ENCODE results near the gene TEX12.
"Not testable (repeated sequence)": the region's sequence is repeated elsewhere in the genome, so short reads cannot be mapped to it uniquely, and the experiment has no call there.

TEX12 gene

GRCh38 chr11:112163875-112164685, 3.1 kb upstream of the TEX12 start, which contains the start of gene IL18:
Gene IL18 (minus strand): TSS chr11:112164094. CDS start chr11:112155053, 9,041 bp downstream.
- DNase-seq (ENCODE audit: extremely low read depth in 1 of 2, low read depth in 1 of 2) = no peak

- DNase-seq (ENCODE audit: extremely low read depth in 1 of 2, low read depth in 1 of 2) = no peak
Measured at GRCh38 chr11:112165049-112165448, 2.1 kb upstream of the TEX12 start.

- DNase-seq (ENCODE audit: extremely low read depth in 1 of 2, low read depth in 1 of 2) = no peak
Measured at GRCh38 chr11:112166562-112166961, 610 bp upstream of the TEX12 start.

GRCh38 chr11:112172362-112172994, 5.3 kb downstream of the TEX12 start:
- no peak for DNase-seq (ENCODE audit: extremely low read depth in 1 of 2, low read depth in 1 of 2)

- no peak for DNase-seq (ENCODE audit: extremely low read depth in 1 of 2, low read depth in 1 of 2)
Measured at GRCh38 chr11:112173152-112173551, 6.0 kb downstream of the TEX12 start.

- peak; percentile 3 to 10 for DNase-seq (ENCODE audit: extremely low read depth in 1 of 2, low read depth in 1 of 2)
Measured at GRCh38 chr11:112174789-112175598, 7.8 kb downstream of the TEX12 start, which contains the start of gene BCO2. Gene BCO2 (plus strand): TSS chr11:112175512. CDS start chr11:112175602, 90 bp downstream.

- no peak for DNase-seq (ENCODE audit: extremely low read depth in 1 of 2, low read depth in 1 of 2)
Measured at GRCh38 chr11:112175599-112175952, 8.4 kb downstream of the TEX12 start.

- DNase-seq (ENCODE audit: extremely low read depth in 1 of 2, low read depth in 1 of 2) = no peak
Measured at GRCh38 chr11:112176077-112176476, 8.9 kb downstream of the TEX12 start.

GRCh38 chr11:112177589-112177988, 10.4 kb downstream of the TEX12 start:
- DNase-seq (ENCODE audit: extremely low read depth in 1 of 2, low read depth in 1 of 2) = no peak

- DNase-seq (ENCODE audit: extremely low read depth in 1 of 2, low read depth in 1 of 2) = no peak
Measured at GRCh38 chr11:112178428-112178827, 11.3 kb downstream of the TEX12 start.

- DNase-seq (ENCODE audit: extremely low read depth in 1 of 2, low read depth in 1 of 2) = no peak
Measured at GRCh38 chr11:112178936-112179335, 11.8 kb downstream of the TEX12 start.

GRCh38 chr11:112179601-112180000, 12.4 kb downstream of the TEX12 start:
- no peak for DNase-seq (ENCODE audit: extremely low read depth in 1 of 2, low read depth in 1 of 2)

- DNase-seq (ENCODE audit: extremely low read depth in 1 of 2, low read depth in 1 of 2) = no peak
Measured at GRCh38 chr11:112182867-112183266, 15.7 kb downstream of the TEX12 start.

GRCh38 chr11:112185883-112186282, 18.7 kb downstream of the TEX12 start:
- no peak for DNase-seq (ENCODE audit: extremely low read depth in 1 of 2, low read depth in 1 of 2)

- DNase-seq (ENCODE audit: extremely low read depth in 1 of 2, low read depth in 1 of 2) = no peak
Measured at GRCh38 chr11:112186304-112186703, 19.1 kb downstream of the TEX12 start.

GRCh38 chr11:112195113-112195512, 27.9 kb downstream of the TEX12 start:
- DNase-seq (ENCODE audit: extremely low read depth in 1 of 2, low read depth in 1 of 2) = not testable (repeated sequence)

GRCh38 chr11:112195951-112196351, 28.8 kb downstream of the TEX12 start:
- no peak for DNase-seq (ENCODE audit: extremely low read depth in 1 of 2, low read depth in 1 of 2)

GRCh38 chr11:112196519-112197087, 29.4 kb downstream of the TEX12 start:
- DNase-seq (ENCODE audit: extremely low read depth in 1 of 2, low read depth in 1 of 2) = no peak

- DNase-seq (ENCODE audit: extremely low read depth in 1 of 2, low read depth in 1 of 2) = not testable (repeated sequence)
Measured at GRCh38 chr11:112199101-112199500, 31.9 kb downstream of the TEX12 start.

- DNase-seq (ENCODE audit: extremely low read depth in 1 of 2, low read depth in 1 of 2) = no peak
Measured at GRCh38 chr11:112200252-112200651, 33.1 kb downstream of the TEX12 start.

- DNase-seq (ENCODE audit: extremely low read depth in 1 of 2, low read depth in 1 of 2) = no peak
Measured at GRCh38 chr11:112206071-112206470, 38.9 kb downstream of the TEX12 start.

All from activated CD8-positive, alpha-beta memory T cell treated with anti-CD3 and anti-CD28 coated beads for 1 hour (primary cell).